NCI-H146 treated with DMSO at 0.1 percent for 48 hours (cell line): ENCODE results near the gene SAMD11.
"Not testable (repeated sequence)": the region's sequence is repeated elsewhere in the genome, so short reads cannot be mapped to it uniquely, and the experiment has no call there.

Source experiments
- DNase-seq: peaks from one replicate; lab custom pipeline; 2025; ENCODE audit not compliant: unreplicated experiment; lab: John Stamatoyannopoulos, UW

SAMD11 gene

DNA sequence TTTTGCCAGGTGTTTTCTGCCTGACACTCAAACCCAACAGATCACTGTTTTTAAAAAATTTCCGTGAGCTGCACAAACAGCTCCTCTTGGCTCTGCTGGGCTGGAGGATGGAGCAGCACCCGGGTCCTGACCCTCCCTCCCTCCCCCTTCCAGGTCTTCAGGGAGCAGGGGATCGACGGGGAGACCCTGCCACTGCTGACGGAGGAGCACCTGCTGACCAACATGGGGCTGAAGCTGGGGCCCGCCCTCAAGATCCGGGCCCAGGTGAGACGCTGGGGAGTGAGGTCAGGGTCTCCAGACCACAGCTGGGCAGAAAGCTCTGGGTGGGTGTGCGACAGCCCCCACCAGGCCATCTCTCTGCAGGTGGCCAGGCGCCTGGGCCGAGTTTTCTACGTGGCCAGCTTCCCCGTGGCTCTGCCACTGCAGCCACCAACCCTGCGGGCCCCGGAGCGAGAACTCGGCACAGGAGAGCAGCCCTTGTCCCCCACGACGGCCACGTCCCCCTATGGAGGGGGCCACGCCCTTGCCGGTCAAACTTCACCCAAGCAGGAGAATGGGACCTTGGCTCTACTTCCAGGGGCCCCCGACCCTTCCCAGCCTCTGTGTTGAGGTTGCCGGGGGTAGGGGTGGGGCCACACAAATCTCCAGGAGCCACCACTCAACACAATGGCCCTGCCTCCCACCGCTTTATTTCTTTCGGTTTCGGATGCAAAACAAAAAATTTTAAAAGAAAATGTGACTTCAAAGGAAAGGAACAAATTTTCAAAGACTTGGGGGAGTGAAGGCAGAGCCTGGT, 20.0 kb downstream of the SAMD11 start:
- DNase-seq, result no peak

- DNase-seq, result no peak
Measured at GRCh38 chr1:944341-945325, 20.9 kb downstream of the SAMD11 start.

DNA sequence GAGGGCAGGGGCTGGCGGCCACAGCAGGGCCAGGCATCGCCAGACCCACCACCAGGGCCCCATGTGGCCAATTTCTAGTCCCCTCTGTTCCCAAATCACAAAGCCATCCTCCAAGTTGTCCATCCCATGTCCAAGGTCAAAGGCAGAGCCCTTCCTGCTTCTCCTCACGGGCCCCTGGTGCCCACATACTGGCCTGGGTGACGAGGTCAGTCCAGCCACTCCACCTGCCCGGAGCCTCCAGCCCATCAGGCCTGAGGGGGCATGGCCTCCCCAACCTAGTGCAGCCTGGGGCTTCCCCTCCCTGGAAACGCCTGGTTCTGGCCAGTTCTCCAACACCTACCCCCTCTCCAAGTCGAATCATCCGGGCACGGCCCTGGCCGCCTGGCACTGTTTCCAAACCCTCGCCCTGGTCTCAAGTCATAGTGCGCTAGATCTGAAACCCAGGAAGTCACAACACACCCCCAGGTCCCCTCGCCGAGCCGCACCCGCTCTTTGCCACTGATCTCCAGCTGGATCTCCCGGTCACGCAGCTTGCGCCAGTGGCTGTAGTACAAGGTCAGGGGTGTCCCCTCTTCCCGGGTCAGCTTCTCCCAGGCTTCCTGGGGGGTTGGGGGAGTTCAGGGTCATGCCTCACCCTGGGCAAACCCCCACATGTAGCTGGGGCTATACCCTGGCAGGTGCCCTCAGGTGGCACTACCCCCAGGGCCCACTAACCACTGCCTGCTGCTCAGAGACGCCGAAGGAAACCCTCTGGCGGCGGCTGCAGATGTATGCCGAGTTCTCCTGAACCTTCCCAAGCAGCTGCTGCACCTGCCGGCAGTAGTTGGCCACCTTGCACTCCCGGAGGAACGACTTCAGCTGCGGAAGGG, 22.2 kb downstream of the SAMD11 start:
- DNase-seq, result no peak

- not testable (repeated sequence) for DNase-seq
Measured at GRCh38 chr1:946811-947210, 23.1 kb downstream of the SAMD11 start.

DNA sequence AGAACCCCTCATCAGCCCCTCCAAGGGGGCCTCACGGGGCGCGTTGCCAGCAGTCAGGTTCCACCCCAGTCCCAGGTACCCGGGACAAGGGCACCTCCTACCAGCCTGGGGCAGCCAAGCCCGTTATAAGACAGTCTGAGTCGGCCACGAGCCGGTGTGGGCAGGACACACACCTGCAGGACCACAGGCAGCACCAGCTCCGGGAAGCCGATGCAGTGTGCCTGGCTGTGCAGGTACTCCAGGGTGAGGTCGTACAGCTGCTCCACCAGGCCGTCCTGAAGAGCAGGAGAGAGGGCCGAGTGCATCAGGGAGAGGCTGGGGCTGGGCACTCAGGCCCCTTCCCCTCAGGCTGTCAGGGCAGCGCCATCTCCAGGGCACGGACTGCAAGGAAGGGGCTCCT, 24.2 kb downstream of the SAMD11 start:
- DNase-seq, result no peak

GRCh38 chr1:950268-950667, 26.5 kb downstream of the SAMD11 start:
- no peak for DNase-seq

GRCh38 chr1:950881-951280, 27.2 kb downstream of the SAMD11 start:
- DNase-seq, result no peak

GRCh38 chr1:951364-951763, 27.6 kb downstream of the SAMD11 start:
- no peak for DNase-seq

GRCh38 chr1:952201-952600, 28.5 kb downstream of the SAMD11 start:
- DNase-seq, result no peak

- no peak for DNase-seq
Measured at GRCh38 chr1:952603-953002, 28.9 kb downstream of the SAMD11 start.

DNA sequence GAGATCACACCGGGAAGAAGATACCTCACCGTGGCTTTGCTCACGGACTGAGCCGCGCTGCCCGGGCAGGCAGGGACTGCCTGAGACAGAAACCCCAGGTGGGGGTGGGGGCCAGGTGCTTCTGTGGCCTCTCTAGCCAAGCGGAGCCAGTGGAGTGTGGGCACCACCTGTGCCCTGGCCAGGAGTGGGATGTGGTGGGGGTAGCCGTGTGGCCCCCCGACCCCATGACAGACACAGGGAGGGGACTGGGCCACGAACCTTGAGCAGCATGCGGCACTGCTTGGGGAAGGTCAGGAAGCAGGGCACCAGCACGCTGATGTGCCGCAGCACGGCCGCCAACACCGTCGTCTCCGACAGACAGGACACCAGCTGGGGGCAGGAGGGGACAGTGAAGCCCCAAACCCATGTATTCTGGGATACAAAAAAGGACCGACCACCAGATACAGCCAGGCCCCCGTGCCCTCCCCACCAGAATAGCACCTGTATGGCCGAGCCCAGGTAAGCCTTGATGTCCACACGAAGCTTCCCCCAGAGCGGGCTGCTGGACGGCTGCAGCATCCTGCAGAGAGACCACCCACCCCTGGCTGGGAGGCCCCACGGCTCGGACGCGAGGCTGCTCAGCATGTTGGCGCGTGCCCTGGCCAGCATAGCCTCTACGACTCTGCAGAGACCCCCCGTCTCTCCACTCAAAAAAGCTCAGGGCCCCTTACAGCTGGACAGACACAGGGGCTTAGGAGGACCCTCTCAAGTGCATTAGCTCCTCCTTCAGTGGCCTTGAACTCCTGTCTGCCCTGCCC, 30.0 kb downstream of the SAMD11 start:
- DNase-seq, result no peak

DNA sequence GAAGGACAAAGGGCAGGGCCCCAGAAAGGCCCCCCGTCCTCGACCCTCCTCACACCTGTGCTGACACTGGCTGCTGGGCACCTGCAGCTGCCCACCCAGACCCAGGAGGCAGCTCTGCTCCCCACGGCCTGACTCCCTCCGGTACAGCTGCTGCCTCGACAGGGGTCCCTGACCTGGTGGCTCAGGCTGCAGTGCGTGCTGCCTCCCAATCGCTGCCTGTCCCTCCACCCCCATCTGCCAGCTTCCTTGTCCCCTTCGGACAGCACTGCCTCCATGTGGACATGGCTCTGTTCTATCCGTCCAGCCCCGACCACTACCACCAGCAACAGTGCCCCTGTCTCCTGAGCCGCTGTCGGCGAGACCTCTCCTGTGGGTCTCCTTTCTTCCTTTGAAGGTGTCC, 31.2 kb downstream of the SAMD11 start:
- no peak for DNase-seq

GRCh38 chr1:955474-955873, 31.8 kb downstream of the SAMD11 start:
- no peak for DNase-seq

DNA sequence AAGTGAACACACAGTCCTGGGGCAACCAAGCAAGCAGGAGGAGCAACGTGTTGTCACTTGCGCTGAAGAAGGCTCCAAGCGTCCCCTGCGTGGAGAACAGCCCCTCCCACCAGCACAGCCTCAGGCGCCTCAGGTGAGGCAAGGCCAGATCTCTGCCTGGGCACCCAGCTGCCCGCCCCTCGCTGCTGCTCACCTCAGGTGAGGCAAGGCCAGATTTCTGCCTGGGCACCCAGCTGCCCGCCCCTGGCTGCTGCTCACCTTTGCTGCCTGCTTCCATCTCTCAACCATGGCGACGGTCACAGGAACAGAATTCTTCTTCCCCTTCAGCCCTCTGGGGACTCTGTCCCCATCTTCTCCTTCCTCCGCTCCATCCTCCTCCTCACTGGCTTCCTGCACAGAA, 32.9 kb downstream of the SAMD11 start:
- no peak for DNase-seq

DNA sequence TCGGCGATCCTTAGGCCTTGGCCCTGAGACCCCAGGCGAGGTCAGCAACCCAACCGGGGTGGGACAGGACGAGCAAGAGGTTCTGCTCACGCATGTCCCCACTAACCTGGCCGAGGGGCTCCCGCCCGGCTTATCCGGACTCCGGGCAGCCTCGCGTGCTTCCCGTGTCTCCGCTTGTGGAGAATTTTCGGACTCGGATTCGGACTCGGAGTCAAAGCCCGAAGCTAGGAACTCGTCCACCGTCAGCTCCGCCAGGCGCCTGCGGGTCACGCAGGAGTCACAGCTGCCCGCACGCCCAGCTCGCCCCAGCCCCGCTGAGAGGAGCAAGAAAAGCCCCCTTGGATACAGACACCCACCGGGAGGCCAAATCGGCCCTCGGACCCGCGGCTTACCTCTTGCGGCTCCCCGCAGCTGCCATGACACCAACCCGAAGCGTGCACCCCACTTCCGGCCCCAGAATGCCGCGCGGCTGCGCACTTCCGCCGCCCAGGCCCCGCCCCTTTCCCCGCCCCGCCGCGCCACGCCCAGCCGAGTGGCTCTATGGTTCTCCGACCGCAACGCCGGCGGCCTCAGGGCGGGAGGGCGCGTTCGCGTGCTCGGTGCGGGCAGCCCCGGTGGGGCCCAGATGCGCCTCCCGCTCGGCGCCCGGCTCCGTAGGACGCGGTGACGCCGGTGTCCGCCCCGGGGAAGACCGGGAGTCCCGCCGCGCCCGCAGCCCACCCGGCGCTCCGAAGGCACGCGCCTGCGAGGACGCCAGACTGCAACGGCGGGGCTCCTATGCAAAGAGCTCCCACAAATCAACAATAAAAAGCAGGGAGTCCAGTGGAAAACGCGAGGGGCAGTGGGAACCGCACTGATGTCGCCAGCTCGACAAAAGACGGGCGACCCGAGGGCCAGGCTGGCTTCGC, 35.4 kb downstream of the SAMD11 start, which contains the start of gene NOC2L:
NOC2L (minus strand) TSS at position 434 of the 908 bp plus-strand sequence; CDS start at position 418, 16 bp downstream.
- peak; percentile 42 for DNase-seq

DNA sequence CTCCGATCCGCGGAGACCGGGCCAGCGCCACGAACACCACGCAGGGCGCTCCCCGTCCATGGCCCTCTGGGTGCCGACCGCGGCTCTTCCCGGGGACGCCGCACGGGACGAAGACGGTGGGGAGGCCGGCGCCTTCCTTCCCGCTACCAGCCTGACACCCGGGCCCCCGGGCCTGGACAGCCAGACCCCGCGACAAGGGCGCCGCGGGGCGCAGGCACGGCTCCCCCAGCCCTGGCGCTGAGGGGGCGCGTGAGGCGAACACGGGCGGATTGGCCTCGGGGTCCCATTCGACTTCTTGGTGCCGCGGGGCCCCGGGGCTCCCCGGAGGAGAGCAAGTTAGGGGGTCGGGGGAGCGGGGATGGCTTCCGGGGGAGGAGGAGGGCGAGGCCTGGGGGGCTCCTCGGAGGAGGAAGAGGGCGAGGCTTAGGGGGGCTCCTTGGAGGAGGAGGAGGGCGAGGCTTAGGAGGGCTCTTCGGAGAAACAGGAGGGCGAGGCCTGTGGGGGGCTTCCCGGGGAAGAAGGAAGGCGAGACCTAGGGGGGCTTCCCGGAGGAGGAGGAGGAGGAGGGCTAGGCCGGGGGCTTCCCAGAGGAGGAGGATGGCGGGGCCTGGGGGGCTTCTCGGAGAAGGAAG, 36.1 kb downstream of the SAMD11 start:
- DNase-seq, result no peak

DNA sequence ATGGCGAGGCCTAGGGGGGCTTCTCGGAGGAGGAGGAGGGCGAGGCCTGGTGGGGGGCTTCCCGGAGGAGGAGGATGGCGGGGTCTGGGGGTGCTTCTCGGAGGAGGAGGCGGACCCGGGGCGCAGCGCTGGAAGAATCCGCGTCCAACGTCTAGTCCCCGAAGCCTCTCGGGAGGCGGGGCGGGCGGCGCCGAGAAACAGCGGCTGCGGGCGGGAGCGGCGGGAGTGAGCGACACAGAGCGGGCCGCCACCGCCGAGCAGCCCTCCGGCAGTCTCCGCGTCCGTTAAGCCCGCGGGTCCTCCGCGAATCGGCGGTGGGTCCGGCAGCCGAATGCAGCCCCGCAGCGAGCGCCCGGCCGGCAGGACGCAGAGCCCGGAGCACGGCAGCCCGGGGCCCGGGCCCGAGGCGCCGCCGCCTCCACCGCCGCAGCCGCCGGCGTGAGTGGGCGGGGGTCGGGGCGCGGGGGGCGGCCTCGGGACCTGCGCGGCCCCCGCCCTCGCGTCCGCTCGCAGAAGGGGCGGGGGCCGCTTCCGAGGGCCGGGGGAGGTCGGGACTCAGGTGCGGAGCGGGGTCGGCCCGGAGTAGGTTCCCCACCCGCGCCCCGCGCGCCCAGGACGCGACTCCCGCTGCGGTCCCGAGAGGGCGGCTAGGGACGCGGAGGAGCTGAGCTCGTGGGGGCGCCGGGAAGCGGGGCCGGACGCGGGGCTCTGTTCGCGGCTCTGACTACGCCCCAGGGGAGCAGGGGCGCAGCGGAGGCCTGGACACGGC, 36.8 kb downstream of the SAMD11 start, which contains the start of gene KLHL17:
KLHL17 (plus strand) TSS at position 222 of the 769 bp plus-strand sequence; CDS start at position 332, 110 bp downstream.
- DNase-seq, result no peak
